NOMO-1 treated with DMSO at 0.1 percent for 48 hours (cell line): ENCODE results near the gene PPEF1.
"Not testable (repeated sequence)": the region's sequence is repeated elsewhere in the genome, so short reads cannot be mapped to it uniquely, and the experiment has no call there.

ENCODE experiments used
- DNase-seq: peaks from one replicate; lab custom pipeline; 2025; ENCODE audit not compliant: unreplicated experiment; lab: John Stamatoyannopoulos, UW

Gene PPEF1

DNA sequence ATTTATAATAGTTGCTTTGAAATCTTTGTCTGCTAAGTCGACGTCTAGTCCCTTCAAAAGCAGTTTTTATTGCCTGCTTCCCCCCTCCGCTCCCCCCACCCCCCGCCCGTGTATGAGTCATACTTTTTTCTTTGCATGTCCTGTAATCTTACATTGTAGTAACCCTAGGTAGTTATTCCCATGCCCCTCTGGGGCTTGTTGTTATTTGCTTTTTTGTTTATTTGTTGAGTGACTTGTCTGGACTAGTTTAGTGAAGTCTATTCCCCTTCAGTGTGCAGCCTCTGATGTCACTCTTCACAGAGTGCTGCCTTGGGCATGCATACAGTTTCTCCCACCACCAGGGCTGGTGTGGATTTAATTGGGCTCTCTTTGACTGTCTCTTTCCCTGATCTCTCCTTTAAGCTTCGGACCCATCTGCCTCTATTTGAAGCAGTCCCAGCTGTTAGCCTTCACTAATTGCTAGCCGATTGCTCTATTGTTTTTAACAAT, 86.2 kb downstream of the PPEF1 start:
- no peak for DNase-seq

DNA sequence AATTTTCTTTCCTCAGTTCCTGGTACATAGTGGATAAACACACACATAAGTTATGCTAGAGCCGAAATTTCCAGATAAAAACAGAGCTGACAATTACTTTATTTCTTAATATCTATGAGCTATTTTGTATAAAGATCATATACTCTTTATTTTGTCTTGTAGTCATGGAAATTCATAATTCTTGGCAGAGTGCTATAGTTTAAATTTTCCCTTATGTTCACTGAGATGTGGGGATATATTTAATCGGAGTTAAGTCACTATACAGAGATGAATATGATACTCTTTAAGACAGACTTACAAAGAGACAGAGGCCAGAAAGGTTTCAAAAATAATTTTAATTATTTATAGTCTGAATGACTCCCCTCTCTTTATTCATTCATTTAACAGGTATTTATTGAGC, 89.7 kb downstream of the PPEF1 start:
- no peak for DNase-seq

DNA sequence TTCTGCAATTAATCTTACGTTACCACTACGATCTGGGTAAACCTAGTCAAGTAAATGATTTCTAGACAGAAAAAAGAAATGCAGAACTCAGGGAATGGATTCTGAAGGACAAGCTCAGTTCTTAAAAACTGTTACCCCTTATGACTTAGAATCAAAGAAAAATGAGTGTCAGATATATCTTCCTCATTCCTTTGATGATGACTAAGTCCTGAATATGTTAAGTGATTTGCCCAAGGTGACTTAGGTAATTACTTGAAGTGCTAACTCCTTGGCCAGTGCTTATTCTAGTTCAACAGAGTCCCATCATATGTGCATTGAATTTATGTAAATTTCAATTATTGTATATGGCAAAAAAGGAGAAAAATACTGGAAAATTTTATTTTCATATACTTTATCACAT, 92.5 kb downstream of the PPEF1 start:
- no peak for DNase-seq

DNA sequence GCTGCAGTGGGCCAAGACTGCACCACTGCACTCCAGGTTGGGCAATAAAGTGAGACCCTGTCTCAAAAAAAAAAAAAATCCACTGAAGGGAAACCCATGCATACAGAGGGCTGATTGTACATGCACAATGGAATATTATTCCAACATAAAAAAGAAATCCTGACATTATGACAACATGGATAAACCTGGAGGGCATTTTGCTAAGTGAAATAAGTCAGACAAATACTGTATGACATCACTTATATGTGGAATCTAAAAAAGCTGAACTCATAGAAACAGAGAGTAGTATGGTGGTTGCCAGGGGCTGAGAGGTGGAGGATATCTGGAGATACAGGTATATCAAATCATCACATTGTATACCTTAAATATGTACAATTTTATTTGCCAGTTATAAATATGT, 102.2 kb downstream of the PPEF1 start:
- DNase-seq = no peak

DNA sequence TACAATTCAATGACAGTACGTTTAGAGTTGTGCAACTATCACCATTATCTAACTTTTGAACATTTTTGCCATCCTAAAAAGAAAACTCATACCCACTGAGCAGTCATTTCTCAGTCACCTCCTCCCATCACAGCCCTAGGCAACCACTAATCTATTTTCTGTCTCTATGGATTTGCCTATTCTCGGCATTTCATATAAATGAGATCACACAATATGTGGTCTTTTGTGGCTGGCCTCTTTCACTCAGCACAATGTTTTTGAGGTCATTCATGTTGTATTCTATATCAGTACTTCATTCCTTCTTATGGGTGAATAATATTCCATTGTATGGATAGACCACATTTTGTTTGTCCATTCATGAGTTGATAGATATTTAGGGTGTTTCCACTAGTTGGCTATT, 103.0 kb downstream of the PPEF1 start:
- DNase-seq = no peak

GRCh38 chrX:18825375-18825774, 117.9 kb downstream of the PPEF1 start:
- DNase-seq = no peak

DNA sequence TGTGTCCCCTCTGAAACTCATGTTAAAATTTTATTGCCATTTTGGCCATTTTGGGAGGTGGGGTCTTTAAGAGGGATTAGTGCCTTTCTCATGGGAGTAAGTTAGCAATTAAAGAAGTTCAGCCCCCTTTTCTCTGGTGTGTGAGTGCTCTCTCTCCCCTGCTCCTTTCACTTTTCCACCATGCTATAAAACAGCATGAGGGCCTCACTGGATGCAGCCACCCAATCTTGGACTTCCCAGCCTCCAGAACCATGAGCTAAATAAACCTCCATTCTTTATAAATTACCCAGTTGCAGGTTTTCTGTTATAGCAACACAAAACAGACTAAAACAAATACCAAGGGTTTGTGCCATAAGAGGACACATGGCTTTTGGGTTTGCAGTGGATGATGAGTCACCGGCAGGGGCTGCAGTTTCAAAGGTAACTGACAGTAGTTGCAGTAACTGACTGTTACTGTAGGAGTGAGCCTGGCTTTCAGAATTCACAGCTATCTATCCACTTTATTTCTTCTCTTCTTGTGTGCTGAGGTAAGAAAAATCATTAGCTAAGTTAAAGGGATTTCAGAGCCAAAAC, 121.5 kb downstream of the PPEF1 start:
- DNase-seq = peak; percentile 8

DNA sequence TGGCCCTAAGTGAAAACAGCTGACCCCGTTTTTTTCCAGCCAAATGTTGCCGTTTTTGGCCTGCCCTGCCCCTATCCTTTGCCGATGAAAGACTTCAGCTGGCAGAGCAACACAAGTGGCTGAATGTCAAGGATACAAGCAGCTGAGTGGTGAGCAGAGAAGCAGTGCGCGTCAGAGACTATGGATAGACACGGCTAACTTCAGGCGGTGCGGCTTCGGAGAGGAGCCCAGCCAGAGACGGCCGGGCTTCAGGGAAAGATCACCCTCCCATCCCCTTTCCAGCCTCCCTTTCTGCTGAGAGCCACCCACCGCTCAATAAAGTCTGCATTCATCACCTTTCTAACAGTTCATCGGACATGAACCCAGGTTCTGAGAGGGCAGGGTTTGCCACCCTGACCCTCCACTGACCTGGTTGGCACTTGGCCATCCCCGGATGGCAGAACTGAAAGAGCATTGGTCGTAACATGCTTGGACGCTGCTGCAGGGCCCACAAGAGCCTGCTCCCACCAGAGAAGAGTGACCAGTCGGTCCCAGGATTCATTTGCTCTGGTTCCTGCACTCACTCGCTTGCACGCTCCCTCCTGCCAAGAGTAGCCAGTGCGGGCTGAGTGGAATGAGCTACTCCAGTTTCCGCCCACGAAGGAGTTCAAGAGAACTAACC, 125.8 kb downstream of the PPEF1 start:
- no peak for DNase-seq

DNA sequence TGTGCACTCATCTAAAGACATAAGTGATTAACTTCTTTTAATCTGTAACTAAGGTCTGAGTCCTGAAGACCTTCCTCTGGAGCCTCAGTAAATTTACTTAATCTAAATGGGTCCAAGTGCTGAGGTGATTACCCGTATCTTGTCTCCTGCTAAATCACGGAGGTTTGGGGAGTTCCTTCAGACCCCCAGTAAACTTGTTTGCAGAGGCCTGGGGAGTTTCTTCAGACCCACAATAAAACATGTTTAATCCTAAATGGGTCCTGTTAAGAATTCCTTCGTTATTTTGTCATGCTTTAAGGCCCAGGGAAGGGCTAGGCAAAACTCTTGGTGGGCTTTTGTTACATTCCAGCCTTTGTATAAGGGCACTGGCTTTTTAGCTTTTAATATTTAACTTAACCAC, 140.5 kb downstream of the PPEF1 start:
- not testable (repeated sequence) for DNase-seq

GRCh38 chrX:18855919-18856644, 148.6 kb downstream of the PPEF1 start:
- peak; percentile 46 for DNase-seq

- DNase-seq = no peak
Measured at GRCh38 chrX:18856645-18856997, 149.2 kb downstream of the PPEF1 start.

DNA sequence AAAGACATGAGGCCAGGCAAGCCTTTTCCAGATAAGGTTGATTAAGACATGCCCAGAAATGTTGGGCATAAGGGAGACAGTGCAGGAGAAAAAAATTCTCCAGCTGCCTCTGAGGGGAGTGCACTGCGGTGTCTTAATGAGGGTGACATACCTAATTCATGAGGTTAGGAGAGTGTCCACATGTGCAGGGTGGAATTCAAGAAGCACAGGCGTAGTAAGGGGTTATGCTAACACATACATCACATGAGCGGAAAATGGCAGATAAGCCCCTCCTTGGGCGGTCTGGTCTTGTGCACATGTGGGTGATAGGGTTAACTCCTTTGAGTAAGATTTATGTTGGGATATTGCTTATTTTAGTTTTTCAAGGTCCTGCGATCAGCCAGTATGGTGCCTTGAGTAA, 154.1 kb downstream of the PPEF1 start:
- no peak for DNase-seq

- DNase-seq = no peak
Measured at GRCh38 chrX:18864390-18864920, 157.0 kb downstream of the PPEF1 start.

GRCh38 chrX:18871161-18871890, 163.9 kb downstream of the PPEF1 start:
- DNase-seq = no peak

- DNase-seq = no peak
Measured at GRCh38 chrX:18871970-18872369, 164.5 kb downstream of the PPEF1 start.

DNA sequence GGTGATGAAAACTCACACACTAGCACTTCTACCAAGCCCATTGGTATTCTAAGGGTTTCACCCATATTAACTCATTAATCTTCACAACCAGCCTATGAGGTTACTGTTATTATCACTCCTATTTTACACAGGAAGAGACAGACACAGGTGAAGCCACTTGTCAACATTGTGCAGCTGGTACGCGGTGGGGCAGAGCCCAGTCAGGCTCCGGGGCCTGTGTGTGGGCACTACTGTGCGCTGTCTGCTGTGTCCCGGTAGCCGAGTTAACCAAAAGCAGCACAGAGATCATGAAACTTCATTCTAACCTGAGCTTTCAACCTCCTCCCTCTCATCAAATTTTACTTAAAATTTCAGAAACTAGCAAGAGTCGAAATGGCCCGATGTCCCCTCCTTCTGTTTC, 165.2 kb downstream of the PPEF1 start:
- DNase-seq = no peak

- DNase-seq = peak; percentile 70
Measured at GRCh38 chrX:18873189-18873791, 165.8 kb downstream of the PPEF1 start.

- DNase-seq = no peak
Measured at GRCh38 chrX:18873836-18874235, 166.4 kb downstream of the PPEF1 start.

DNA sequence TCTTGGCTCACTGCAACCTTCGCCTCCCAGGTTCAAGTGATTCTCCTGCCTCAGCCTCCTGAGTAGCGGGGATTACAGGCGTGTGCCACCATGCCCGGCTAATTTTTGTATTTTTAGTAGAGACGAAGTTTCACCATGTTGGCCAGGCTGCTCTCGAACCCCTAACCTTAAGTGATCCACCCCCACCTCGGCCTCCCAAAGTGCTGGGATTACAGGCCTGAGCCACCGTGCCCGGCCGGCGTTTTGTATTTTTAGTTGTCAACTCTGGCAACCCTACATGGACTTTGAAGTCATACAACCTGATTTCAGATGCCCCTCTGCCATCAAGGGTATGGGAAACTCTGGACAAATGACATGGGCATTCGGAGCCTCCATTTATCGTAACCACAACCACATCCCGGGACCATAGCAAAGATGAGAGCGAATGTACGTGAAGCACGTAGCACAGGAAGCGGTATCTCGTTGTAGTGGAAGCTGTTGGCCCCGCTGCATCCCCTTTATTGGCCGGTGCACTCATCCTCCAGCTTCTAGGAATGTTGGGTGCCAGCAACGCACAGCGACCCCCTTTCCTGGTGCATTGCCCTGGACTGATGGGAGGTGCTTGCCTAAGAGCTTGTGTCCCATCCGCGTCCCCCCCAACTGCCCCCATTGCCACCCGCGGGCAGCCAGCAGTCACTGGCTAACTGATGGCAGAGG, 167.3 kb downstream of the PPEF1 start:
- no peak for DNase-seq

GRCh38 chrX:18875256-18875878, 167.9 kb downstream of the PPEF1 start:
- no peak for DNase-seq
